HG03064 (cell line): ENCODE data around the gene OOSP1.
"Not testable (repeated sequence)": the region's sequence is repeated elsewhere in the genome, so short reads cannot be mapped to it uniquely, and the experiment has no call there.

Experiments
- ATAC-seq: cut with Tn5 transposase; IDR thresholded peaks from one replicate; pipeline ENCODE4 v1.9.1; 2021; ENCODE audit warnings: low read depth; ENCODE audit not compliant: unreplicated experiment

The OOSP1 gene

GRCh38 chr11:59938132-59938531, at the start of gene OOSP1:
OOSP1 (plus strand) TSS chr11:59938432; CDS start chr11:59938455, 23 bp downstream.
- ATAC-seq = no peak

- no peak for ATAC-seq
These were observed 46.5 kb upstream of the OOSP1 start for GRCh38 chr11:59891781-59892181.

- ATAC-seq = no peak
These were observed 43.6 kb upstream of the OOSP1 start for GRCh38 chr11:59894616-59895015.

- ATAC-seq = no peak
These were observed 40.2 kb upstream of the OOSP1 start for GRCh38 chr11:59898046-59898445.

GRCh38 chr11:59898650-59899049, 39.6 kb upstream of the OOSP1 start:
- no peak for ATAC-seq

GRCh38 chr11:59899532-59899931, 38.7 kb upstream of the OOSP1 start:
- no peak for ATAC-seq

GRCh38 chr11:59900366-59901126, 37.7 kb upstream of the OOSP1 start:
- no peak for ATAC-seq

GRCh38 chr11:59901306-59901705, 36.9 kb upstream of the OOSP1 start:
- no peak for ATAC-seq

- ATAC-seq = not testable (repeated sequence)
These were observed 34.7 kb upstream of the OOSP1 start for GRCh38 chr11:59903569-59903968.

GRCh38 chr11:59918480-59918879, 19.8 kb upstream of the OOSP1 start:
- ATAC-seq = no peak

GRCh38 chr11:59918987-59919589, 19.1 kb upstream of the OOSP1 start:
- no peak for ATAC-seq

GRCh38 chr11:59923813-59924212, 14.4 kb upstream of the OOSP1 start:
- no peak for ATAC-seq

GRCh38 chr11:59931688-59932087, 6.5 kb upstream of the OOSP1 start:
- ATAC-seq = no peak

- ATAC-seq = no peak
These were observed 486 bp downstream of the OOSP1 start for GRCh38 chr11:59938718-59939117.

GRCh38 chr11:59939482-59939881, 1.2 kb downstream of the OOSP1 start:
- no peak for ATAC-seq

GRCh38 chr11:59941091-59941490, 2.9 kb downstream of the OOSP1 start:
- ATAC-seq = no peak

GRCh38 chr11:59943997-59944714, 5.9 kb downstream of the OOSP1 start:
- no peak for ATAC-seq

GRCh38 chr11:59944720-59945119, 6.5 kb downstream of the OOSP1 start:
- no peak for ATAC-seq

- no peak for ATAC-seq
These were observed 15.4 kb downstream of the OOSP1 start for GRCh38 chr11:59953463-59954218.

GRCh38 chr11:59954219-59954847, 16.1 kb downstream of the OOSP1 start:
- no peak for ATAC-seq
